NCI-H345 (cell line): Measurements from ENCODE around the gene OTOF.

Source experiments
- DNase-seq: peaks from one replicate; lab custom pipeline; 2025; lab: John Stamatoyannopoulos, UW

The OTOF gene

DNA sequence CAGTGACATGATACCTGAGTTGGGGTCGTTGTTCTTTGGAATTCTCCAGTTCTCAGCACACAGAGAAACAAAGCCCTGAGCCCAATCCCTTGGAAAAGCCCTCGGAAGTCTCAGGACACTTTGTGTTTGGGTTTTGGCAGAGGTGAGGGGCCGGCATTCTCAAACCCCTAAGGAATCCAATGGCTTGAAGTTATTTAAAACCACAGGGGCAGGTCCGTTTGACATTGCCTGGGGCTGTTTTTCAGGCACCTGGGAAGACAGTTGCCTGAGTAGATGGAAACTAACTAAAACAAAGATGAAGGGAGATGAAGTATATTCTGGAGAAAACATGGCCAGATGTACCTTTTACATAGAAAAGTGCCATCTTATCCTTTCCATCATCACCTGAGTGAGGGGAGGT is 22.5 kb upstream of the OTOF start:
- DNase-seq = no peak

DNA sequence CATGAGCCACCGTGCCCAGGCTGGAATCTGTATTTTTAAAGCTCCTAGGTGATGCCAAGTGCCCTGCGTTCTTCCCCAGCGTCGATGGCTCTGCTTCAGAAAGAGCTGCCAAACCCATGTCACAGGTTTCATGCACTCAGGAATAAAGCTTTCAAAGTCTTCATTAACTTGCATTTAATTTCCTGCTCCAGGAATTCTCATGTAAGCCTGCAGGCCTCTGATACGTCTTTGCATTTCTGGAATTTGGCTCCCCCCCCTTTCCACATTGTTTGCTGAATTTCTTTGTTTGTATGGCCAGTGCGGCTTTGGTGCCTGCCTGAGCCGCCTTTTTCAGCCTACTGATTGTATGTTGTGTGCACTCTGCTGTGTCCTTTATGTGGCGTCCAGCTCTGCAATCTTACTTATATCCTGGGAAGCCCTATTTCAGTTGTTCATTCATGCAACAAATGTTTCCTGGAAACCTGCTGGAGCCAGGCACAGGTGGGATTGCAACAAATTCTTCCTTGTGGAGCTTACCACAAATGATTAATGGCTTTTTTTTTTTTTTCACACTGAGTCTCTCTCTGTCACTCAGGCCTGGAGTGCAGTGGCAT is 17.9 kb upstream of the OTOF start:
- no peak for DNase-seq

DNA sequence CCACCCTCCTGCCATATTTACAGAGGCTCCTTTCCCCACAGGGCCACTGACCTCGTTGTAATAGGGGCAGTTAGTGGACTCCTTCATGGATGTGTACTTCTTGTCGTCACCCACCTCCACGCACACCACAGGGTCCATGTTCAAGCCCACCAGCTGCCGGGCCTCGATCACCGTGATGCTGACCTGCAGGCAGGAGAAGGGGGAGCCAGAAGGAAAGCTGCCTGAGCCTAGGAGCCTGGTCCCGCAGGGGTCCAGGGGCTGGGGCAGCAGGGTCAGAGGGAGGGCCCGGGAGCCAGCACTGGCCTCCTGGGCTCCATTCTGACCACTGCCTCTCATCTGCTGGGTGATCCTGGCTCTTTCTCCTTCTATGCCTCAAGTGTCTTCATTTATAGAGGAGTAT is 17.0 kb upstream of the OTOF start:
- DNase-seq = no peak

DNA sequence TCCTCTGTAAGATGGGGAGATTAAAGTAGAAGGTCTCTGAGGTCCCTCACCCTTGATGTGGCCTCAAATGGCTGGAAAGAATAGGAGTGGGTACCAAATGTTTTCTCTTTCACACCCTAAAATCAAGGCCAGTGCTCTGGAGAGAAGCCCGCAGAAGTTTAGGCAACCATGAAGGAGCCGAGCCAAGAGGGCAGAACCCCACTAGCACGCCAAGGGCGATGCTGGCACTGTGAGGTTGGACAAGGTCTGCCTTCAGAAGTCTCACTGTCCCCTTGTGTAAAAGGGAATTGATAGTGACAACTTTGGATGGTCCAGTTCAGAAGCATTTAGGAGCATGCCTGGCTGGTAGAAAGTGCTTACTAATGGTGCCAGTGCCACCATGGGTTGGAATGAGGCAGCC is 16.3 kb upstream of the OTOF start:
- DNase-seq = no peak

DNA sequence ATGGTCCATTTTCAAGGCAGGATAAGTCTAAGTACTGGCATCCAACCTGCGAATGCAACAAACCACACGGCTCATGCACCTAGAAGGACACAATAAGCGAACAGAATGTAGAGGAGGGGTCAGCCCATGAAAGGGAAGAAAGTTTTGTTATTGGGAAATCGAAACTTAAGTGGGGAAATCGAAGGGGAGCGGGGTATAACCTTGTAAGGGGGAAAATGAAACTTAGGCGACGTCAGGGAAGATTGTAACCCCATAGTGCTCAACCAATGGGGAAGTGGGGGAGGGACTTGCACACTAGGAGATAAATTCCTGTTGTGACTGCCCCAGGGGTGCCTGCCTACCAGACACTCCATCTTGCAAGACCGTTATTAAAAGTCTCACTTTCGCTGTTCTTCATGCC is 15.6 kb upstream of the OTOF start:
- no peak for DNase-seq

DNA sequence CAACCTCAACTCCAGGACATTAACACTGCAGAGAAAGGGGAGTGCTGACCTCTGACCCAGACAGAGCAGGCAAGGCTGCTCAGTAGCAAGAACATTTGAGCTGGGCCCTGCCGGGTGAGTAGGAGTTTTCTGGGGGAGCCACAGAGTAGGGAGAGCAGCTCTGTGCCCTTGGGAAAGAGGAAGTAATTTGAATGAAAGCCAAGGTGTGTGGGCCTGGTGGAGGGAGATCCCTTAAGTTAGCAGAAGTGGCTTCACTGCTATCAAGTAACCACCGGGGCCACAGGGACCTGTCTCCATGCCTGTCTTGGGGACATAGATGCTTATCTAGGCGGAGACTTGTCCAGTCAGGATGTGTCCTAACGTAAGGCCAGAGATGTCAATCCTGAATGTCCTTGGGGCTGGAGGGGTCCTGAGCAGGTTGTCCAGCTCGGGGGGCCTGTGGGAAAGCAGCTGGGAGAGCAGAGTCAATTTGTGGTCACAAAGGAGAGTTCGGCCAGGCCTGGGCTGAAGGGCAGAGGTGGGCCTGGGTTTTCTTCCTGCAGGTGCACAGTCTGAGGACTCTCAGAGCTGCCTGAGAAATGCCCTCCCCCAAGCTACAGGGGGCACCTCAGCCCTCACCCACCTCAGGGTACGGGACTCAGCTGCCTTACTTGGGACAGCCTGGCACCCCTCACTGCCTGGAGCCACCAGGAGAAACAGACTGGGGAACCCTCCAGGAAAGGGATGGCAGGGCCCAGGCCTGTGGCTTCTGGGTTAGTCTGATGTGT is 15.0 kb upstream of the OTOF start:
- DNase-seq = no peak

DNA sequence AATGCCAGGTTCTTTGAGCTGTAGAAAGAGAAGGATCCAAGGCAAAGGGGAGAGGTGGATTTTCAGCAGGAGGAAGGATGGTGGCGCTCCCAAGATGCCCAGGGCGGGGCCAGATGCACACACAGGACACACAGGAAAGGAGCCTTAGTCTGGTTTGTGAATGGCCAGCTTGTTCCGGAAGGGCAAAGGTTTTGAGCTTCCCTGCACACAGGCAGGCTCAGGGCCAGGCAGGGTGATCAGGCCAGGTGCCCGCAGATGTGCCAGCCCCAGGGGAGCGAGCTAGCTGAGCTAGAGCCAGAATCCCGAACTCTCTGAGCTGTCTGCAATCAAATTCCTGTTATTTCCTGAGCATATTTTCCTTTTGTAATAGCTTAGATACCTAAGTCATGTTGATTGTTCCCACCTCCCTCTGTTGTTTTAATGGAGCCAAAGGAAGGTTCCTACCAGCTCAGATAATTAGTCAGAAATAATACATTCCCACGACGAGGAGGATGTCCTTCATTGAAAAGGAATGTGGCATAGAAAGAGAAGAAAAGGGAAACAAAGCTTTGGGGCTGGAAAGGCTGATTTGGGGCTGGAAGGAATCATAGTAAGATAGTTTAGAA is 13.7 kb upstream of the OTOF start:
- no peak for DNase-seq

DNA sequence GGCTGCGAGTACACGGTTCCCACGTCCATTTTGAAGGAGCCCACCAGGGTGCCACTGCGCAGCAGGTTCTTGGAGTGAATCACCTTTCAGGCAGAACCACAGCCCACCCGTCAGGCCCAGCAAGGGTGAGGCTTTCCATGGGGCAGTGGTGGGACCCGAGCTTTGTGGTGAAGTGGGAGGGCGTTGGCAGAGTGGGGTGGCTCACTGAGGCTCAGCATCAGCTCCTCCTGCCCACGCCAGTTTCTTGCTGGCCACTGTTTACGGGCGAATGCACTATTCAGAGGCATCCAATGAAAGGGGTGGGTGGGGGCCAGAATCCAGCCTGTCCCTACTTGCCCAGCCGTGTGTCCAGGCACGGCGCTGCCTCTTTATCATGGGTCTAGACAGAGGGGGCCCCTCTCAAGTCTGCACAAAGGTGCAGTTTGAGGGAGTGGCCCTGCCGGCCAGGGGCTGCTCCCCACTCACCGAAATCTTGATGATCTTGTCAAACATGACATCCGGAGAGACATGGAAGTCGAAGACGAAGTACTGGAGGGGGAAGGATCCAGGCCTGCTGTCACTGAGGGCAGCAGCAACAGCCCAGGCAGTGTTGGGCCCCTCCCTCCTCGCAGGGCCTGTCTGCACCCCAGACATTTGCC is 11.4 kb upstream of the OTOF start:
- DNase-seq = no peak

DNA sequence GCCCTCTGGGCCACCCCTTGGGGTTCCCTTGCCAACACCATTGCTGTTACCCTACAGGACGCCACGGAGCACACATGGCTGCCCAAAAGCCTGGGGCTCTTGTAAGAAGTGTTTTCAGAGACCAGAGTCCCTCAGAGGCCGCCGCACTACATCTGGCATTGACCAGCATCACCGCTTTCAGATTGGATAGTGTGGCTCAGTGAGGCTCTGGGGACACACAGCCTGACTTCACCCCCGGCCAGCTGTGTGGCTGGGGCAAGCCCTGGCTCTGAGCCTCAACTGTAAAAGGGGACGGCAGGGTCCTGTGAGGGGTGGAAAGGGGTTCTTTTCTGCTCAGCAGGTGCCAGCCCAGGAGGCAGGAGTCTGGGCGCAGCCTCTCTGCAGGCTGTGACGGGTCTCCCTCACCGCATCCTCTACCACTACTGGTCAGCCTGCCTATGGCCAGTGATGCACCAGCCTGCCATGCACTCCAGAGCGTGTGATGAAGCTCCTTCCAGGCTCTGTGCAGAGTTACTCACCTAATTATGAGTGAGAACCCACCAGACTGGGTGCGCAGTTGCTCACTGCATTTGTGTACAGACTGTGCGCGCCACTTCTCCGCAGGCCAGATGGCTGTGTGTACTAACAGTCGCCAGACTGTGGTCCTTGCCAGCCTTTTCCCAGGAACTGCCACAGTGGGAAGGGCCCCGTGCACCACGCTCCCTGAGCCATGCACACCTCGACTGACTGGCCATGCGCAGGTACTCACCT is 10.7 kb upstream of the OTOF start:
- DNase-seq = no peak

DNA sequence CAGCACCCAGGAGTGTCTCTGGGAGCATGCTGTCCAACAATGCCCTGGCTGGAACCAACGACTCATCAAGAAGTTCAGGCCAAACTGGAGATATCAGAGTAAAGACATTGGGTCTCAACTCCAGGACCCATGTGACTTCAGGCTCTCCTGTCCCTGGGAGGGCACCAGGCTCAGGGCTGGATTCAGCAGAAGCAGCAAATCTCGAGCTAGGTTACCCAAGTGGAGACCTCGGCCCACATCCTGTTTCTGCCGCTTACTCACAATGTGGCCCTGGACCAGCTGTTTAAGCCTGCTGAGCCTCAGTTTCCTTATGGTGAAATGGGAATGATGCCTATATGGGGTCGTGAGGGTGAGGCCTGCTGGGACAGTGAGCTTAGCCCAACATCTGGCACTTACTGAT is 9.3 kb upstream of the OTOF start:
- DNase-seq = no peak

DNA sequence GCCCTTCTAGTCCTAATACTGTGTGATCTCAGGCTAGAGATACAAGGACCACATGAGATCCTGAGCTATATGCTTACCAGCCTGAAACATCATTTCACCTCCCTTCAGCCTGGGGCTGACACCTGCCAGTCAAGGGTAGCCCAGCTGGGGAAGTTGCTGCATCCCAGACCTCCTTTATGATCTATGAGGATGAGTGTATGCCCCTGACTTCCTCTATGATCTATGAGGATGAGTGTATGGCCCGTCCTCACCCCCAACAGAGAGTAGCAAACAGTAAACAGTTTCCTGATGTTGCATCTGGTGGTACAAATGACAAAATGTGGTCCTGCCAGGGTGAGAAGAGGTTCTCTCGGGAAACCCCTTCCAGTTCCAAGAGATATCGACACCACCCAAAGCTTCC is 8.9 kb upstream of the OTOF start:
- no peak for DNase-seq

DNA sequence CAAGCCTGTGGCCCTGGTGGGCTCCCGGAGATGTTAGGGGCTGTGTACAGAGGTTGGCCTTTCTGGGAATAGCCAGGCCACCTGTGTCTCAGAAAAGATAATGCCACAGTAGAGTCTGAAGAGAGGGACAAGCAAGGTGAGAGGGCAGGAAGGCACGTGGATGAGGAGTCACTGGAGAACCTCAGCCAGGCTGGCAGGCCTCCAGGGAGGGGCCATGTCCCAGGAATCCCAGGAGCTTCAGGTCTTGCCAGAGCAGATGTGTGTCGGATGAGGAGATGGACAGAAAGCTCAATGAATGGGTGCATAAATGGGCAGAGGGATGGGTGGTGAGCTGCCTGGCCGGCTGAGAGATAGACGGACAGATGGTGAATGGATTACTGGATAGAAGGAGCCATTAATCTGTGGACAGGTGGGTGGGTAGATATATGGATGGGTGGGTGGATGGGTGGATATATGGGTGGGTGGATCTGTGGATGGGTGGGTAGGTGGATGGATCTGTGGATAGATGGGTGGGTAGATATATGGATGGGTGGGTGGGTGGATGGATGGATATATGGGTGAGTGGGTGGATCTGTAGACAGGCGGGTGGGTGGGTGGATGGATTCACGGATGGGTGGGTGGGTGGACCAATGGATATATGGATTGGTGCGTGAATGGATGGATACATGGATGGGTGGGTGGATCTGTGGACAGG is 7.9 kb upstream of the OTOF start:
- no peak for DNase-seq

DNA sequence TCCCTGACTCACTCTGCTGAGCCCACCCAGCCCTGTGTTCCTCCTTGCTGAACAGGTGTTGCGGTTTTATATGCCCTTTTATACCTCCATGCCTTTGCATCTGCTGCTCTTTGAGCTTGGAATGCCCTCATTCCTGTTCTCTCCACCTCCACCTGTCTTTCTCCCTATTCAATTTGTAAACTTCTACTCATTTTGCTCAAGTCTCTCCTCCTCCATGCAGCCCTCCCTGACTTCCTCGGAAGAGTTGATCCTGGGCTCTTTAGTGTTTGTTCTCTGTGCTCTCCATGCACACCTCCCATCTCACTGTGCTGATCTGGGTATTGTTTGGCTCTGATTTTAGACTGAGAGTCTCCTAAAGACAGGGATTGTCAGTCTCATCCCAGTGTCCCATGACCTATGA is 7.2 kb upstream of the OTOF start:
- DNase-seq = no peak

DNA sequence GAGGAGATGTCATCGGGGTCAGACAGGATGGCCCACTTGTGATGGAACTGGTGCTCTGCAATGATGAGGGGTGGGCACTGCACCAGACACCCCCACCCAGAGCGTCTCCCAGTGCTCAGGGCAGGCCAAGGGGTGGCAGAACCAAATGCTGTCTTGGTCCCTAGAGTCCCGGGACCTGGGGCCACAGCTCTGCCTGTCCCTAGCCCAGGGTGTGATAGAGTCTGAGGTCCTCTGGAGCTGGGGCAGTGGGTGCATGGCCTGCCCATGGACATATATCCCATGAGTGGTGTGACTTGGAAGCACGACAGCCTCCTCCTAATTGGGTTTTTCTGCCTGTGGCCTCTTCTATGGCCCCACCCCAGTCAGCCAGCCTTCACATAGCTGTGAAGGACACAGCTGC is 6.7 kb upstream of the OTOF start:
- DNase-seq = no peak

DNA sequence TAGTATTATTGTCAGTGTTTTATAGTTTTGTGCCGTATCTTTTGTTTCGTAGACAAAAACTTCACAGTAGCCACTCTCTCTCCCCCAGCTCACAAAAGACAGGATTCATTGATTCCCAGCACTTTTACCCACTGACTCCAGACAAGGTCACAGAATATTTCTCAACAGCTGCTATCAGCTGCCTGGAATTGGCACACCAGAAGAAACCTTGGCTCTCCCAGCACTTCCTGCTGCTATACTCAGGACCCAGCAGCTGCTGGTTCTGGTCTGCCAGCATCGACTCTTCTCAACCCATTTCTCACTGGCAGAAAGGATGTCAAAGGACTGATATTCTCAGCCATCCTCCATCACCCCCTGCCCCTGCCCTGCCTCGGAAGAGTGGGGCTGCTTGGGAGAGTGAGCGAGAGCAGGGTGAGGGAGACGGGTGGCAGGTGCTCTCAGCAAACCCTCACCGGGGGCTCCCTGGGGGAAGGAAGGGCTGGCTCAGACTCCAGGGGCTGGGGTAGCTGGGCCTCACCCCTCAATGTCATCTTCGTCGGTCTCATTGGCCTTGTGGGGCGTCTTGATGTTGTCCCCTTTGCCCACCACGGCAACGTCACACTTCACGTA is 6.1 kb upstream of the OTOF start:
- DNase-seq = no peak

DNA sequence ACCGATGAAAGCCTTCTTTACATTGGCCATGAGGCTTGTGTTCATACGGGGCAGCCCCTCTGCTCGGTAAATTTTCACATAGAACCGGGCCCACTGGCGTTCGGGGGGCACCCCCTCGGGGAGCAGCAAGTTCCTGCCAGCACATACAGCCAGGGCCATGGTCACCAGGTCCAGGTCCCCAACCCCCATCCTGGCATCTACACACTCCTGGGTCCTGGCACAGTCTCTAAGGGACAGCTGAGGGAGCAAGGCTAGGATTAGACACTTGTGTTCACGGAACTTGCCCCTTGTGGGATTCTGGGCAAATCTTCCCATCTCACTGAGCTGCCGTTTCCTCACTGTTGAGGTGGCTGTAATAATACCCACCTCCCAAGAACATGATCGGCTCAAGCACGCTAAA is 5.6 kb upstream of the OTOF start:
- no peak for DNase-seq

DNA sequence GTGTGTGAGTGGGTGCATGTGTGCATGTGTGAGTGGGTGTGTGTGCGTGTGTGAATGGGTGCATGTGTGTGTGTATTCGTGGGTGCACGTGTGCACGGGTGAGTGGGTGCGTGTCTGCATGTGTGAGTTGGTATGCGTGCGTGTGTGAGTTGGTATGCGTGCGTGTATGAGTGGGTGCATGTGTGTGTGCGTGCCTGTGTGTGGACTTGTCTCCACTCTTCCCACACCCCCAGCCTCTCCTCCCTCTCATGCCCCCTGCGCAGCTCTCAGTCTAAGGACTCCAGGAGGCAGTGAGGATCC is 5.1 kb upstream of the OTOF start:
- DNase-seq = no peak

DNA sequence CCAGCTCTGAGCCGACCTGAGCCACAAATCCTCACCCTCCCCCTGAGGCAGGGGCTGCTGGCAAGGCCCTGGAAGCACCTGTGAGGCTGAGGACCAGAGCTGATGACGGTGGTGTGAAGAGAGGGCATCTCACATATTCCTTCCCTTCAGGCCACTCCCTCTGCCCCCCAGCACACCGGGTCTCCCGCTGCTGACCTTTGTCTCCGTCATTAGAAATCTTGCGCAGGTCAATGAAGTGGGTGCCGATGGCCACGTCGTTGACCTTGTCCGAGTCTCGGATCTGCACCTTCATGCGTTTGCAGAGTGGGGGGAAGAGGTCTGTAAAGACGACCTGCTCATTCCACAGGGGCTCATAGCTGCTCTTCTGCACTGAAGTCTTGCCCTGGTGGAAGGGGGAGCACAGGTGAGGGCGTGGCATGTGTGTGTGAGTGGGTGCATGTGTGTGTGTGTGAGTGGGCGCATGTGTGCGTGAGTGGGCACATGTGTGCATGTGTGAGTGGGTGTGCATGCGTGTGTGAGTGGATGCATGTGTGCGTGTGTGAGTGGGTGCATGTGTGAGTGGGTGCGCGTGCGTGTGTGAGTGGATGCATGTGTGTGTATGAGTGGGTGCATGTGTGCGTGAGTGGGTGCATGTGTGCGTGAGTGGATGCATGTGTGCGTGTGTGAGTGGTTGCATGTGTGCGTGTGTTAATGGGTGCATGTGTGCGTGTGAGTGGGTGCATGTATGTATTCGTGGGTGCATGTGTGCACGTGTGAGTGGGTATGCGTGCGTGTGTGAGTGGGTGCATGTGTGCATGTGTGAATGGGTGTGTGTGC is 4.5 kb upstream of the OTOF start:
- no peak for DNase-seq

DNA sequence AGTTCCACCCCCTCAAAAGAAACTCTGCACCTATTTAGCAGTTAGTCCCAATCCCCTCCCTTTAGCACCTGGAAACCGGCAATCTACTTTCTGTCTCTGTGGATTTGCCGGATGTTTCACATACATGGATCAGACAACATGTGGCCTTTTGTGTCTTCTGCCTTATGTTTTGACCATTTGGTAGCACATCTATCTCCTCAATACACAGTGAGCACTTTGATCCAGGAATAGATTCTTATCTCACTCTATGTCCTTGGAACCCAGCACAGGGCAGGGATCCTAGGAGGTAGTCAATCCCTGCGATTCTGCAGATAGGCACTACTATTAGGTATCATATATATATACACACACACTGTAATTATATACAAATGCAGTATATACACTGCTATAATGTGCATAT is 3.8 kb upstream of the OTOF start:
- no peak for DNase-seq

DNA sequence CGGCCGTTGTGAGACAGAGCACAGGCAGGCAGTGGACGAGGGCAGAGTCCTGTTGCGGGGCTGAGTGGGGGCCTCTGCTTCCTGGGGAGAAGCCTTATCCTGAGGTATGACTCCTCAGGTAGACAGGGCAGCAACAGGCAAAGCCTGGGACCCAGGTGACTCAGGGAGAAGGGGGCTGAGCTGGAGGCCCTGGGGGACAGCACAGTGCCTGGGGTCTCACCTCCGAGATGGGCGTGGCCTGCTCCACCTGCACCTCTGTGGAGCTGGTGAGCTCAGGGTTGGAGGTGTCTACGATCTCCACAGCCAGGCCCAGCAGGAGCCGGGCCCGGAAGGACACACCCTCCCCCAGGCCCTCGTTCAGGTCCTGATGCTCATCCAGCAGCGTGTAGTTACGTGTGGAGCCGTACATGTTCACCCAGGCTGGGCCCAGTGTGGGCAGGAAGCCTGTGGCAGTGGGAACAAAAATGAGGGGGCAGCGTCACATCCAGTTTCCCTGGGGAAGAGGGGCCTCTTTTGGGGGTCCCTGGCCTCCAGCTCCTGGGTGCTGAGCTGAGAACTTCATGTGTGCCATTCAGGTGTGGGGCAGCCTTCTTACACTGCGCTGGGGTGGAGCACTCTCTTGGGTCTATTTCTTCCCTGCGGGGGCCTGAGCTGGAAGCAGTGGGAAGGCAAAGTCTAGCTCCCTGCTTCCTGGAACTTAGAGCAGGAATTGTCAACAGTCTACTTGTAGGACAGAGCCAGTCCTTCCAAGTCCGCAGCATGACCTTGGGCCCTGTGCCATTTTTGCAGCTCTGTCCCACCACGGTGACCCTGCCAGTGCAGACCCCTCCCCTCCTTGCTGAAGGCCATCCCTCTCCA is 2.9 kb upstream of the OTOF start:
- no peak for DNase-seq
